ENCODE measurements around the gene GRPEL1. TPM values are rescaled to one million over a fixed set of nuclear protein-coding genes. Genes with fewer than 3 reads are reported as not detected.
"Not testable (repeated sequence)": the region's sequence is repeated elsewhere in the genome, so short reads cannot be mapped to it uniquely, and the experiment has no call there.

Gene GRPEL1
- total RNA-seq, 1 experiment from 2014 or later, result 74.5 TPM

GRCh38 chr4:7086384-7086783 is 18.5 kb upstream of the GRPEL1 start:
- H3K9ac ChIP-seq (ENCODE audit: low read length), result no peak overlapping the region
- TF ChIP-seq EZH2 (IDR thresholded peaks at IDR 0.05; ENCODE audit: low read length, unreplicated experiment), result no peak
- TF ChIP-seq CTCF (conservative IDR thresholded peaks at IDR 0.05; ENCODE audit: low read depth, low read length), result no peak
- no peak for TF ChIP-seq EZH2phosphoT487 (IDR thresholded peaks at IDR 0.05; ENCODE audit: borderline replicate concordance, low read length)
- H3K79me2 ChIP-seq (ENCODE audit: low read length), result no peaks in the 10 kb centered on the region
- BruUV-seq (replicated peaks), result no TSS peak
- intact Hi-C loops (cut with micrococcal nuclease), result no loop called here
- ATAC-seq (no peak), DNase-seq (no peak)
- no peak overlapping the region for H3K27ac ChIP-seq (ENCODE audit: low read length)
- H3K27me3 ChIP-seq (ENCODE audit: low read length), result no peaks in the 10 kb centered on the region
- H2AFZ ChIP-seq (ENCODE audit: low read length), result no peak overlapping the region
- no peaks in the 10 kb centered on the region for H4K20me1 ChIP-seq (ENCODE audit: low read length)
- H3K9me2 ChIP-seq (replicated peaks; ENCODE audit: low read length), result no peaks in the 10 kb centered on the region
- POLR2A ChIA-PET (ENCODE audit: unreplicated experiment), result no interaction called here
- H3K4me2 ChIP-seq (ENCODE audit: low read length), result no peak overlapping the region
- CTCF ChIA-PET, result no interaction called here
- H3K36me3 ChIP-seq (ENCODE audit: low read depth, low read length), result no peaks in the 10 kb centered on the region
- no peaks in the 10 kb centered on the region for H3F3A ChIP-seq (ENCODE audit: low read length, unreplicated experiment)
- H3K9me3 ChIP-seq (ENCODE audit: low read length), result no peaks in the 10 kb centered on the region
- H3K4me3 ChIP-seq (ENCODE audit: low read length), result no peak overlapping the region
- H3K4me1 ChIP-seq (ENCODE audit: insufficient read depth, low read length), result 0 out of 2 replicates have a peak, but pooled peaks cover 2% of the 10 kb centered on the region

GRCh38 chr4:7084564-7084961 is 16.7 kb upstream of the GRPEL1 start:
- Histone ChIP-seq H2AFZ (ENCODE audit: low read length) (0 out of 2 replicates have a peak overlapping the region, but pooled peaks have one; percentile 30), H3K4me2 (ENCODE audit: low read length) (peak overlapping the region; percentile 48; the same call in 1 of the 2 replicates)
- not testable (repeated sequence) for DNase-seq

GRCh38 chr4:7083597-7084563 is 16.0 kb upstream of the GRPEL1 start:
- H3K27ac ChIP-seq (ENCODE audit: low read length), result no peak overlapping the region
- no peak overlapping the region for H3K9ac ChIP-seq (ENCODE audit: low read length)
- TF ChIP-seq EZH2 (IDR thresholded peaks at IDR 0.05; ENCODE audit: low read length, unreplicated experiment), result no peak
- TF ChIP-seq EZH2phosphoT487 (IDR thresholded peaks at IDR 0.05; ENCODE audit: borderline replicate concordance, low read length), result no peak
- TF ChIP-seq CTCF (conservative IDR thresholded peaks at IDR 0.05; ENCODE audit: low read depth, low read length), result no peak
- no peaks in the 10 kb centered on the region for H3F3A ChIP-seq (ENCODE audit: low read length, unreplicated experiment)
- intact Hi-C loops (cut with micrococcal nuclease), result loop anchor here (5.0 kb wide), 1 partner anchor 362 kb away; no protein-coding TSS in a partner anchor
- no peaks in the 10 kb centered on the region for H3K79me2 ChIP-seq (ENCODE audit: low read length)
- ChIA-PET CTCF (no interaction called here), POLR2A (ENCODE audit: unreplicated experiment) (no interaction called here)
- H3K4me2 ChIP-seq (ENCODE audit: low read length), result peak overlapping the region; percentile 48; the same call in 1 of the 2 replicates
- no peaks in the 10 kb centered on the region for H4K20me1 ChIP-seq (ENCODE audit: low read length)
- no peaks in the 10 kb centered on the region for H3K27me3 ChIP-seq (ENCODE audit: low read length)
- H3K9me3 ChIP-seq (ENCODE audit: low read length), result no peaks in the 10 kb centered on the region
- H3K9me2 ChIP-seq (replicated peaks; ENCODE audit: low read length), result no peaks in the 10 kb centered on the region
- H3K4me1 ChIP-seq (ENCODE audit: insufficient read depth, low read length), result 0 out of 2 replicates have a peak, but pooled peaks cover 2% of the 10 kb centered on the region
- no peaks in the 10 kb centered on the region for H3K36me3 ChIP-seq (ENCODE audit: low read depth, low read length)
- DNase-seq (no peak), ATAC-seq (no peak)
- H2AFZ ChIP-seq (ENCODE audit: low read length), result 0 out of 2 replicates have a peak overlapping the region, but pooled peaks have one; percentile 30
- H3K4me3 ChIP-seq (ENCODE audit: low read length), result no peak overlapping the region
- BruUV-seq (replicated peaks), result no TSS peak

More at GRCh38 chr4:7084564-7084961, 16.7 kb upstream of the GRPEL1 start:
- H3K9ac ChIP-seq (ENCODE audit: low read length); H3K79me2 ChIP-seq (ENCODE audit: low read length); H3K9me3 ChIP-seq (ENCODE audit: low read length); ATAC-seq; H3K27ac ChIP-seq (ENCODE audit: low read length); H4K20me1 ChIP-seq (ENCODE audit: low read length); H3K4me1 ChIP-seq (ENCODE audit: insufficient read depth, low read length); H3F3A ChIP-seq (ENCODE audit: low read length, unreplicated experiment); POLR2A ChIA-PET (ENCODE audit: unreplicated experiment); H3K36me3 ChIP-seq (ENCODE audit: low read depth, low read length); BruUV-seq (replicated peaks); H3K27me3 ChIP-seq (ENCODE audit: low read length); H3K4me3 ChIP-seq (ENCODE audit: low read length); H3K9me2 ChIP-seq (replicated peaks; ENCODE audit: low read length); CTCF ChIA-PET: not testable (repeated sequence)
- intact Hi-C loops (cut with micrococcal nuclease), result loop anchor here (5.0 kb wide), 1 partner anchor 362 kb away; no protein-coding TSS in a partner anchor

GRCh38 chr4:7079909-7080308 is 12.0 kb upstream of the GRPEL1 start:
- CTCF ChIA-PET; H3K9me2 ChIP-seq (replicated peaks; ENCODE audit: low read length); POLR2A ChIA-PET (ENCODE audit: unreplicated experiment); H3K27ac ChIP-seq (ENCODE audit: low read length); BruUV-seq (replicated peaks); H3K4me1 ChIP-seq (ENCODE audit: insufficient read depth, low read length); H3K9me3 ChIP-seq (ENCODE audit: low read length); ATAC-seq; H3K79me2 ChIP-seq (ENCODE audit: low read length); H3K27me3 ChIP-seq (ENCODE audit: low read length); H3K36me3 ChIP-seq (ENCODE audit: low read depth, low read length); H3K4me3 ChIP-seq (ENCODE audit: low read length); DNase-seq; H3K9ac ChIP-seq (ENCODE audit: low read length); H4K20me1 ChIP-seq (ENCODE audit: low read length); H3K4me2 ChIP-seq (ENCODE audit: low read length); H2AFZ ChIP-seq (ENCODE audit: low read length); H3F3A ChIP-seq (ENCODE audit: low read length, unreplicated experiment): not testable (repeated sequence)
- intact Hi-C loops (cut with micrococcal nuclease), result loop anchor here (5.0 kb wide), 1 partner anchor 358 kb away; no protein-coding TSS in a partner anchor

GRCh38 chr4:7079483-7079882 is 11.6 kb upstream of the GRPEL1 start:
- BruUV-seq (replicated peaks); H3K9ac ChIP-seq (ENCODE audit: low read length); H3K9me2 ChIP-seq (replicated peaks; ENCODE audit: low read length); CTCF ChIA-PET; H4K20me1 ChIP-seq (ENCODE audit: low read length); ATAC-seq; H2AFZ ChIP-seq (ENCODE audit: low read length); H3K27me3 ChIP-seq (ENCODE audit: low read length); H3K36me3 ChIP-seq (ENCODE audit: low read depth, low read length); H3K79me2 ChIP-seq (ENCODE audit: low read length); intact Hi-C loops (cut with micrococcal nuclease); DNase-seq; H3K4me2 ChIP-seq (ENCODE audit: low read length); H3F3A ChIP-seq (ENCODE audit: low read length, unreplicated experiment); H3K9me3 ChIP-seq (ENCODE audit: low read length); POLR2A ChIA-PET (ENCODE audit: unreplicated experiment); H3K4me1 ChIP-seq (ENCODE audit: insufficient read depth, low read length); H3K4me3 ChIP-seq (ENCODE audit: low read length); H3K27ac ChIP-seq (ENCODE audit: low read length): not testable (repeated sequence)
